ENCODE data around the gene FEV.

DNA sequence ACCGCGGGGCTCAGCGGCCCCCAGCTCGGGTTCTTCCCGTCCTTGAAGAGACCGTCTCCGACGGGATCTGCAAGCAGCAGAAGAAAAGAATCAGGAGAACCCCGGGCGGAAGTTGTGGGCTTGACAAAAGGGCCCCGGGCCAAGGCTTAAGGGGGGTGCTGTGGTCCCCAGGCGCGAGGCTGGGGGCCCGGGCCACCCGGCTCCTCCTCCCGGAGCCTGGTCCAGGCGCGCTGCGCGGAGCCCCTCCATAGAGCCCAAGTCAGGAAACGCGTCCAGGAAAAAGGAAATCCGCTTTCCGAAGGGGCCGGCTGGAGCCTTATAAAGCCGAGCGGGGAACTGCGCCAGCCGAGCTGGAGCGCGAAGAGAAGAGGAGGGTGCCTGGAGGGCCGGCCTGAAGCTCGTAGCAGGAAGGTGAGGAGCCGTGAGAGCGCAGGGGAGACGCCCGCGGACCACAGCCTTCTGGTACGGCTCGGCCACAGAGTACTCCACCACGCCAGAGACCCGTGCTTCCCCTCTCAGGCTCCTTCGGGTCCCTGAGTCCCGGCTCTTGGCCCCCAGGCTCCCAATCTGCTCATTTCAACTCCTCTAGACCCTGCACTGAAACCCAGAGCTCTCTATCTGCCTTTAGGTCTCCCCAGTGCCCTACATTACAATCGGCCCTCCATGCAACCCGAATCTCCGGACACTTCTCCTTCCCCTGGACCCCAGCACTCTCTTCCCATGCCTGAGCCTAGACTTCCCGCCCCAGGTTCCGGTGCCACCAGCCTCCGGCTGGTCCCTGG lies 554 bp downstream of the FEV start:
- TF ChIP-seq, protein P1, sequence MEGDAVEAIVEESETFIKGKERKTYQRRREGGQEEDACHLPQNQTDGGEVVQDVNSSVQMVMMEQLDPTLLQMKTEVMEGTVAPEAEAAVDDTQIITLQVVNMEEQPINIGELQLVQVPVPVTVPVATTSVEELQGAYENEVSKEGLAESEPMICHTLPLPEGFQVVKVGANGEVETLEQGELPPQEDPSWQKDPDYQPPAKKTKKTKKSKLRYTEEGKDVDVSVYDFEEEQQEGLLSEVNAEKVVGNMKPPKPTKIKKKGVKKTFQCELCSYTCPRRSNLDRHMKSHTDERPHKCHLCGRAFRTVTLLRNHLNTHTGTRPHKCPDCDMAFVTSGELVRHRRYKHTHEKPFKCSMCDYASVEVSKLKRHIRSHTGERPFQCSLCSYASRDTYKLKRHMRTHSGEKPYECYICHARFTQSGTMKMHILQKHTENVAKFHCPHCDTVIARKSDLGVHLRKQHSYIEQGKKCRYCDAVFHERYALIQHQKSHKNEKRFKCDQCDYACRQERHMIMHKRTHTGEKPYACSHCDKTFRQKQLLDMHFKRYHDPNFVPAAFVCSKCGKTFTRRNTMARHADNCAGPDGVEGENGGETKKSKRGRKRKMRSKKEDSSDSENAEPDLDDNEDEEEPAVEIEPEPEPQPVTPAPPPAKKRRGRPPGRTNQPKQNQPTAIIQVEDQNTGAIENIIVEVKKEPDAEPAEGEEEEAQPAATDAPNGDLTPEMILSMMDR (IDR thresholded peaks at IDR 0.05), result no peak
- TF ChIP-seq POLR2AphosphoS5 (IDR thresholded peaks at IDR 0.05), result no peak

Data from gastroesophageal sphincter (tissue), 3 donors.